ENCODE results near the gene ZNF438. TPM values are rescaled to one million over a fixed set of nuclear protein-coding genes. Genes with fewer than 3 reads are reported as not detected.
"Not testable (repeated sequence)": the region's sequence is repeated elsewhere in the genome, so short reads cannot be mapped to it uniquely, and the experiment has no call there.

The ZNF438 gene
- total RNA-seq, 1 donor from 2014 or later: 13.9 TPM

GRCh38 chr10:30992681-30993080 is 39.0 kb downstream of the ZNF438 start:
- ATAC-seq (peak; percentile 49), DNase-seq (no peak)
- intact Hi-C loops (cut with micrococcal nuclease): no loop called here

- intact Hi-C loops (cut with micrococcal nuclease): no loop called here
- ATAC-seq: peak; percentile 12
- DNase-seq: no peak
Measured at GRCh38 chr10:30991647-30992011, 40.0 kb downstream of the ZNF438 start.

- ATAC-seq (no peak), DNase-seq (no peak)
- intact Hi-C loops (cut with micrococcal nuclease): no loop called here
Measured at GRCh38 chr10:30990971-30991646, 40.6 kb downstream of the ZNF438 start.

GRCh38 chr10:30990351-30990750 is 41.3 kb downstream of the ZNF438 start:
- intact Hi-C loops (cut with micrococcal nuclease): no loop called here
- DNase-seq (no peak), ATAC-seq (no peak)

- ATAC-seq (peak; percentile 67), DNase-seq (no peak)
- intact Hi-C loops (cut with micrococcal nuclease): no loop called here
Measured at GRCh38 chr10:30988831-30989435, 42.7 kb downstream of the ZNF438 start.

- intact Hi-C loops (cut with micrococcal nuclease): no loop called here
- no peak for DNase-seq
- peak; percentile 67 for ATAC-seq
Measured at GRCh38 chr10:30987463-30987862, 44.2 kb downstream of the ZNF438 start.

GRCh38 chr10:30986053-30986555 is 45.6 kb downstream of the ZNF438 start:
- intact Hi-C loops (cut with micrococcal nuclease): no loop called here
- DNase-seq (no peak), ATAC-seq (no peak)

- intact Hi-C loops (cut with micrococcal nuclease): no loop called here
- DNase-seq: no peak
- ATAC-seq: no peak
Measured at GRCh38 chr10:30985512-30985911, 46.2 kb downstream of the ZNF438 start.

GRCh38 chr10:30984563-30985328 is 46.9 kb downstream of the ZNF438 start:
- no peak for ATAC-seq
- no peak for DNase-seq
- intact Hi-C loops (cut with micrococcal nuclease): no loop called here

GRCh38 chr10:30983209-30983608 is 48.5 kb downstream of the ZNF438 start:
- intact Hi-C loops (cut with micrococcal nuclease): not testable (repeated sequence)

GRCh38 chr10:30980951-30981616 is 50.6 kb downstream of the ZNF438 start:
- intact Hi-C loops (cut with micrococcal nuclease): no loop called here
- DNase-seq: peak; percentile 45

More at GRCh38 chr10:30983209-30983608, 48.5 kb downstream of the ZNF438 start:
- not testable (repeated sequence) for DNase-seq, ATAC-seq

GRCh38 chr10:30979956-30980355 is 51.7 kb downstream of the ZNF438 start:
- intact Hi-C loops (cut with micrococcal nuclease): no loop called here
- DNase-seq (no peak), ATAC-seq (peak; percentile 21)

More at GRCh38 chr10:30980951-30981616, 50.6 kb downstream of the ZNF438 start:
- ATAC-seq: peak; percentile 94

- intact Hi-C loops (cut with micrococcal nuclease): no loop called here
- ATAC-seq: no peak
Measured at GRCh38 chr10:30978843-30979242, 52.8 kb downstream of the ZNF438 start.

GRCh38 chr10:30977385-30977784 is 54.3 kb downstream of the ZNF438 start:
- intact Hi-C loops (cut with micrococcal nuclease): no loop called here
- DNase-seq (no peak), ATAC-seq (no peak)

More at GRCh38 chr10:30978843-30979242, 52.8 kb downstream of the ZNF438 start:
- no peak for DNase-seq

- intact Hi-C loops (cut with micrococcal nuclease): no loop called here
- ATAC-seq (peak; percentile 87), DNase-seq (no peak)
Measured at GRCh38 chr10:30974773-30975415, 56.8 kb downstream of the ZNF438 start.

- peak; percentile 10 for ATAC-seq
- intact Hi-C loops (cut with micrococcal nuclease): no loop called here
- no peak for DNase-seq
Measured at GRCh38 chr10:30974355-30974754, 57.3 kb downstream of the ZNF438 start.

- ATAC-seq (peak; percentile 62), DNase-seq (no peak)
- intact Hi-C loops (cut with micrococcal nuclease): no loop called here
Measured at GRCh38 chr10:30973737-30974136, 57.9 kb downstream of the ZNF438 start.

- ATAC-seq: peak; percentile 57
- intact Hi-C loops (cut with micrococcal nuclease): no loop called here
- DNase-seq: no peak
Measured at GRCh38 chr10:30970760-30971460, 60.8 kb downstream of the ZNF438 start.
